Caco-2 (cell line): Measurements from ENCODE around the gene PROB1. TPM values are rescaled to one million over a fixed set of nuclear protein-coding genes. Genes with fewer than 3 reads are reported as not detected.
A peak's percentile ranks its signal among the peaks of the same experiment; 100 is the strongest.

Experiments
- BruUV-seq: library from RNA; stranded (reverse); fragments of 400-500 nt; replicated peaks from 2 replicates; lab custom pipeline; 2021; lab: Mats Ljungman, UMichigan
- CTCF ChIA-PET: fragments of 300-600 bp; sonication (Branson Sonifier 250); formaldehyde crosslinking; loops from one replicate; lab custom pipeline; 2022; ENCODE audit warnings: antibody characterized with exemption; lab: Charles Lee
- POLR2A ChIA-PET: fragments of 300-600 bp; sonication (Branson Sonifier 250); formaldehyde crosslinking; loops from one replicate; lab custom pipeline; 2022; ENCODE audit warnings: antibody characterized with exemption; lab: Charles Lee
- DNase-seq, 2 experiments: peaks; one replicate each; pipeline versions ENCODE4 v3.0.0 to v3.0.0-alpha.2; 2020 to 2022
- H3K27me3 ChIP-seq: replicated peaks from 2 replicates; pipeline ENCODE4 v1.6.0; 2011; ENCODE audit warnings: low read length; ENCODE audit not compliant: control insufficient read depth, insufficient read depth
- H3K36me3 ChIP-seq: 2 replicates; pipeline ENCODE4 v1.5.1; 2011; ENCODE audit warnings: low read length; ENCODE audit not compliant: control insufficient read depth, insufficient read depth
- H3K4me1 ChIP-seq: fragments of 250-450 bp; sonication (Bioruptor Pico); 2 replicates; pipeline ENCODE4 v1.5.1; 2020; ENCODE audit warnings: mild to moderate bottlenecking
- H3K4me3 ChIP-seq: 2 replicates; pipeline ENCODE4 v1.5.1; 2011; ENCODE audit warnings: low read depth, mild to moderate bottlenecking, control low read depth, low read length
- H3K9me3 ChIP-seq: fragments of 250-450 bp; sonication (Bioruptor Pico); 2 replicates; pipeline ENCODE4 v1.5.1; 2020; ENCODE audit warnings: mild to moderate bottlenecking, moderate library complexity
- H3K27ac Mint-ChIP-seq: one replicate; pipeline ENCODE4 v1.8.0; 2022; ENCODE audit warnings: mixed read lengths; ENCODE audit not compliant: unreplicated experiment
- H3K27me3 Mint-ChIP-seq: one replicate; pipeline ENCODE4 v1.8.0; 2022; ENCODE audit warnings: mixed read lengths; ENCODE audit not compliant: insufficient read depth, unreplicated experiment
- H3K36me3 Mint-ChIP-seq: one replicate; pipeline ENCODE4 v1.8.0; 2022; ENCODE audit warnings: mild to moderate bottlenecking, mixed read lengths; ENCODE audit not compliant: insufficient read depth, unreplicated experiment
- H3K4me1 Mint-ChIP-seq: one replicate; pipeline ENCODE4 v1.8.0; 2022; ENCODE audit warnings: low read depth, mixed read lengths; ENCODE audit not compliant: unreplicated experiment
- H3K4me3 Mint-ChIP-seq: one replicate; pipeline ENCODE4 v1.8.0; 2022; ENCODE audit warnings: mild to moderate bottlenecking, moderate library complexity, mixed read lengths; ENCODE audit not compliant: unreplicated experiment
- H3K9me3 Mint-ChIP-seq: one replicate; pipeline ENCODE4 v1.8.0; 2022; ENCODE audit warnings: mixed read lengths; ENCODE audit not compliant: unreplicated experiment
- CTCF ChIP-seq, 2 experiments: fragments of 200-600 bp in 1 of 2; IDR thresholded peaks; 1 replicate in 1 of 2; 2 replicates in 1 of 2; pipeline versions ENCODE4 v1.5.1 to v1.8.0; 2011 to 2022; ENCODE audit warnings: antibody characterized with exemption in 1 of 2, control low read depth in 1 of 2, inconsistent platforms in 1 of 2, low read depth in 1 of 2, low read length in 1 of 2, mild to moderate bottlenecking in 1 of 2, moderate library complexity in 1 of 2; ENCODE audit not compliant: insufficient read depth in 1 of 2, severe bottlenecking in 1 of 2, unreplicated experiment in 1 of 2
- intact Hi-C: fragments of 100-400 bp; cut with micrococcal nuclease; formaldehyde crosslinking; loops from one replicate; pipeline ENCODE4 v1.10.0; 2022; ENCODE audit not compliant: unreplicated experiment
- total RNA-seq: library from RNA; stranded (reverse); gene quantifications from 2 replicates; pipeline ENCODE4 v1.2.3, GENCODE V29; 2022

The PROB1 gene
- total RNA-seq, 1 experiment from 2014 or later = 2.7 TPM

GRCh38 chr5:139391570-139392323 lies 3.2 kb downstream of the PROB1 start:
- no peaks in the 10 kb centered on the region for H3K27me3 Mint-ChIP-seq
- Histone ChIP-seq H3K4me3 (no peak overlapping the region), H3K36me3 (no peaks in the 10 kb centered on the region), H3K27me3 (no peaks in the 10 kb centered on the region), H3K9me3 (no peaks in the 10 kb centered on the region), H3K4me1 (peaks cover 22% of the 10 kb centered on the region)
- no peak for TF ChIP-seq CTCF (IDR thresholded peaks at IDR 0.05; ENCODE audit: insufficient read depth in 1 of 2, low read depth in 1 of 2, low read length in 1 of 2, severe bottlenecking in 1 of 2, unreplicated experiment in 1 of 2)
- peak overlapping the region; percentile 40 for H3K27ac Mint-ChIP-seq
- BruUV-seq = TSS peak; percentile 12
- H3K36me3 Mint-ChIP-seq = peaks cover 14% of the 10 kb centered on the region
- intact Hi-C loops = no loop called here
- peaks cover 9% of the 10 kb centered on the region for H3K4me1 Mint-ChIP-seq
- ChIA-PET CTCF (interaction anchor here (0.6 to 1.4 kb wide), 2 partner anchors 50 to 604 kb away, joined by 3 to 6 read pairs; partner anchors contain the start of gene PAIP2), POLR2A (no interaction called here)
- no peaks in the 10 kb centered on the region for H3K9me3 Mint-ChIP-seq
- DNase-seq = no peak
- H3K4me3 Mint-ChIP-seq = peak overlapping the region; percentile 82

- H3K36me3 ChIP-seq = no peaks in the 10 kb centered on the region
- Mint-ChIP-seq H3K27me3 (no peaks in the 10 kb centered on the region), H3K9me3 (no peaks in the 10 kb centered on the region), H3K27ac (peak overlapping the region; percentile 40), H3K36me3 (peaks cover 14% of the 10 kb centered on the region), H3K4me1 (peaks cover 9% of the 10 kb centered on the region), H3K4me3 (no peak overlapping the region)
- ChIA-PET POLR2A (no interaction called here), CTCF (interaction anchor here (0.6 to 1.4 kb wide), 2 partner anchors 49 to 603 kb away, joined by 3 to 6 read pairs; partner anchors contain the start of gene PAIP2)
- no TSS peak for BruUV-seq
- TF ChIP-seq CTCF (IDR thresholded peaks at IDR 0.05; ENCODE audit: insufficient read depth in 1 of 2, low read depth in 1 of 2, low read length in 1 of 2, severe bottlenecking in 1 of 2, unreplicated experiment in 1 of 2) = no peak
- intact Hi-C loops = no loop called here
- peaks cover 23% of the 10 kb centered on the region for H3K4me1 ChIP-seq
- H3K4me3 ChIP-seq = no peak overlapping the region
- DNase-seq = no peak
- no peaks in the 10 kb centered on the region for H3K9me3 ChIP-seq
- H3K27me3 ChIP-seq = no peaks in the 10 kb centered on the region
These were observed 4.0 kb downstream of the PROB1 start for GRCh38 chr5:139390639-139391569.
